ENCODE data around the gene DTNB. TPM values are rescaled to one million over a fixed set of nuclear protein-coding genes. Genes with fewer than 3 reads are reported as not detected.

DTNB gene
- total and polyA plus RNA-seq, 2 experiments from 2014 or later, result 31.3 to 33.4 TPM

DNA sequence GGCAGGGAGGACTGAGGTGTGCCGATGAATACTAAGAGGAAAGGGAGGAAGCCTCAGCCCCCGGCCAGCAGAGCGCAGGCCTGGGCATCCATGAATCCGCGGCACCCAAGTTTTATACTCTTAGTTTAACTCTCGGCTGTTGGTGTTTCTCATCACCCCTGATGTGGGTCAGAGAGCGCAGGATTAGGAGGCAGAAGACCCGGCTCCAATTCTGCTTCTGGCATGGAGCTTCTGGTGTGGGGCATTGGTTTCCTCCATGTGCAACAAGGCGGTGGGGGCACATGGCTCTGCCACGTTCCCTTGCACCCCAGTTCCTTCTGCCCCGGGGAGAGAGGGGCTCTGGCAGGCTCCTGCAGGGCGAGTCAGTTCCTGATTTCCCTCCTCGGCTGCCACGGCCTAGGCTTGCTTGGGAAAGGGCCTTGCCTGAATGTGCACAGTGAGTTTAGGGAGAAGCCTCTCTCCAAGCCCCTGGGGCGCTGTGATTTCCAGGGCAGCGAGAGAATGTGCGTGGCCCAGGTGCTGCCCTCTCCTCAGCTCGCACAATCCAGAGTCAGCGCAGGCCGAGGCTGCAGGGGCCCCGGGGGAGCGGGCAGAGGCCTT lies 295.5 kb downstream of the DTNB start:
- peaks cover 6% of the 10 kb centered on the region for H3K4me1 ChIP-seq (ENCODE audit: low read depth)
- no peak for DNase-seq (ENCODE audit: low read depth in 1 of 2, low spot score in 1 of 2)
- no peak overlapping the region for H3K27ac ChIP-seq
- H3K9me3 ChIP-seq (ENCODE audit: low read depth), result no peaks in the 10 kb centered on the region
- no peaks in the 10 kb centered on the region for H3K36me3 ChIP-seq
- H3K27me3 ChIP-seq, result no peaks in the 10 kb centered on the region
- TF ChIP-seq, protein P1, sequence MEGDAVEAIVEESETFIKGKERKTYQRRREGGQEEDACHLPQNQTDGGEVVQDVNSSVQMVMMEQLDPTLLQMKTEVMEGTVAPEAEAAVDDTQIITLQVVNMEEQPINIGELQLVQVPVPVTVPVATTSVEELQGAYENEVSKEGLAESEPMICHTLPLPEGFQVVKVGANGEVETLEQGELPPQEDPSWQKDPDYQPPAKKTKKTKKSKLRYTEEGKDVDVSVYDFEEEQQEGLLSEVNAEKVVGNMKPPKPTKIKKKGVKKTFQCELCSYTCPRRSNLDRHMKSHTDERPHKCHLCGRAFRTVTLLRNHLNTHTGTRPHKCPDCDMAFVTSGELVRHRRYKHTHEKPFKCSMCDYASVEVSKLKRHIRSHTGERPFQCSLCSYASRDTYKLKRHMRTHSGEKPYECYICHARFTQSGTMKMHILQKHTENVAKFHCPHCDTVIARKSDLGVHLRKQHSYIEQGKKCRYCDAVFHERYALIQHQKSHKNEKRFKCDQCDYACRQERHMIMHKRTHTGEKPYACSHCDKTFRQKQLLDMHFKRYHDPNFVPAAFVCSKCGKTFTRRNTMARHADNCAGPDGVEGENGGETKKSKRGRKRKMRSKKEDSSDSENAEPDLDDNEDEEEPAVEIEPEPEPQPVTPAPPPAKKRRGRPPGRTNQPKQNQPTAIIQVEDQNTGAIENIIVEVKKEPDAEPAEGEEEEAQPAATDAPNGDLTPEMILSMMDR (IDR thresholded peaks at IDR 0.05; ENCODE audit: low read depth, low read length), result no peak
- H3K4me3 ChIP-seq, result no peak overlapping the region

DNA sequence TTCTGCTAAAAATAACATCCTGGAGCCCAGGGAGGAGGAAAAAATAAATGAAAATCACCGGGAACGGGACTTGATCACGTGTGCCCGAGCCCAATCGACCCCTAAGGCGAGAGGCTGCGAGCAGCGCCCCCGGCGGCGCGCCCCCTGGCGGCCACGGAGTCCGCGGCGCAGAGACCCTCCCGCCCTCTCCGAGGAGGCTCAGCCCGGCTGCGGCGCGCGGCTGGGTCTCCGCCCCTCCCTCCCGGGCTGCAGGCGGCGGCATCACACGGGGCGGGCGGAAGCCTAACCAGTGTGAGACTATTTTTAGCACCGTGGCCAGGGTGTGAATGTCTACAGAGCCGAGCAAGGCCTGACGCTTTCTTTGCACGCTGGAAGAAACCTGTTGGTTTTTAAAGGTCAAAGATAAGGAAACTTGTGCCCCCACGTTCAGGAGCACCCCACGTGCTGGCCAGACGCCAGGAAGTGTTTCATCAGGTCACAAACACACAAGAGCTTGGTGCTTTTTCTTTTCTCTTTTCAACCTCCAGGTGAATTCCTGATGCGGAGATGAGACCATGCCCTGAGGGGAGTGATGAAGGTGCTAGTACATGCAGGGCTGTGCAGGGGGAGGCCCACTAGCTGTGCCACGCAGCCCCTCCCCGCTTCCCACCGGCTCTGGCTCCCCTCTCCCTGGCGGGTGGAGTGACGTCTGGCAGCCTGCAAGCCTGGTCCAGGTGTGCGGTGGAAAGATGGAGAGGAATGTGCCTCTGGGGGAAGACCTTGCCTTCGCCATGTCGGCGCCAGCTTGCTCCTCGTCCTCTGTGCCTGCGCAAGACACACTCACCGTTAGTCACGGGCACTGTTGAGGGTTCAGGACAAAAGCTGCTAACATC lies 296.4 kb downstream of the DTNB start:
- TF ChIP-seq, protein P1 (IDR thresholded peaks at IDR 0.05; ENCODE audit: low read depth, low read length), result peak; percentile 80
- peak overlapping the region; percentile 75 for H3K27ac ChIP-seq

DNA sequence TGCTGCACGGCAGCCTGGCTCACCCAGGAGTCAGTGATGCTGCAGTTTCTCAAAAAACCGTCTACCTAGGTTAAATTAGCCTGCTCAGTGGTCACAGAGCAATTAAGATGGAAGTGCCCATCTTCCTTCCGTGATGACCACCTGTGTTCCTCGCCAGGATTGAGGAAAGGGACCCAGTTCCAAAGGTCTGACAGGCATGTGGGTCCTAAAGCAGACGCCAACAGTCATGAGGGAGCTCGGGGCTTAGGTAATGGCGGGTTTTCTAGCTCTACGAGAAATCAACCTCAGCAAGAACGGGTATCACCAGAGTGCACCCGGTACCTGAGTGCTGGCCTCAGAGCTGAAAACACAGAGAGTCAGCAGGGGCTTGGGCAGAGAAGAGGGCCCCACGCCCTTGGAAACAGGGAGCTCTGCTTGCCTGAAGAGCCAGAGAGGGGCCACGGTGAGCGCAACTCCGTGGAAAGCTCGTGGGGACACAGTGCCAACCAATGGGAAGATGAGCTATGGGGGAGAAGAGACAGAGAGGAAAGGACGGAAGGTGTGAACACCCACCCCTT lies 297.3 kb downstream of the DTNB start:
- Histone ChIP-seq H3K4me3 (no peak overlapping the region), H3K9me3 (ENCODE audit: low read depth) (no peaks in the 10 kb centered on the region), H3K4me1 (ENCODE audit: low read depth) (peaks cover 6% of the 10 kb centered on the region), H3K36me3 (no peaks in the 10 kb centered on the region), H3K27me3 (no peaks in the 10 kb centered on the region), H3K27ac (no peak overlapping the region)
- DNase-seq (ENCODE audit: low read depth in 1 of 2, low spot score in 1 of 2), result no peak
- TF ChIP-seq, protein P1 (IDR thresholded peaks at IDR 0.05; ENCODE audit: low read depth, low read length), result no peak

More for the DNA sequence above, 296.4 kb downstream of the DTNB start:
- DNase-seq (ENCODE audit: low read depth in 1 of 2, low spot score in 1 of 2), result peak; percentile 94 to 96
- Histone ChIP-seq H3K4me1 (ENCODE audit: low read depth) (peaks cover 6% of the 10 kb centered on the region), H3K27me3 (no peaks in the 10 kb centered on the region), H3K36me3 (no peaks in the 10 kb centered on the region), H3K9me3 (ENCODE audit: low read depth) (no peaks in the 10 kb centered on the region), H3K4me3 (no peak overlapping the region)

DNA sequence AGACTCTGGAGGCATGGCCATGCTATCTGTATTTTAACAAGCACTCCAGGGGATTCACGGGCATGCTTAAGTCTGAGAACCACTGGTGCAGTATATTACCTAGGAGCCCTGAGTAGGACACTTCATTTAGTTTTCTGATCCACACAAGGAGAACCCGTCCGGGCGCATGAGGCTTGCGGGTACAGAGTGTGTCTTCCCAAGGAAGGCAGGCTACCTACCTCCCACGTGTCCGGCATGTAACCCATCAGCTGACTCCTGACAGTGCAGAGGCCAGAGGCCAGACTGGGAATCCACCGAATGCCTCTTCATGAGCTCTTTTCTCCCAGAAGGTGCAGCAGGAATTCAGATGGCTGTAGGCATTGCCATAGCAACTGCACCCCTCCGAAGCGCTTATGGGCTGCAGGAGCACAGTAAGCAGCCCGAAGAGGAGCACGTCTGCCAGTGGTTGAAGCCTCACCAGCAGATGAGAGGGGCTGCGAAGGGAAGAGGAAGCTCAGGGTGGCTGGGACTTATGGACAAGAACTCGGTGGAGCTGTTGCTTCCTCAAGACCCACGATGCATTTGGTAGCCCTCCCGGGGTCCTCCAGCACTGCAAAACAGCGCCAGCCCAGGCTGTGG lies 297.9 kb downstream of the DTNB start:
- TF ChIP-seq, protein P1 (IDR thresholded peaks at IDR 0.05; ENCODE audit: low read depth, low read length), result no peak
- H3K27me3 ChIP-seq, result no peaks in the 10 kb centered on the region
- H3K4me1 ChIP-seq (ENCODE audit: low read depth), result peaks cover 6% of the 10 kb centered on the region
- no peak for DNase-seq (ENCODE audit: low read depth in 1 of 2, low spot score in 1 of 2)
- H3K4me3 ChIP-seq, result no peak overlapping the region
- H3K9me3 ChIP-seq (ENCODE audit: low read depth), result no peaks in the 10 kb centered on the region
- H3K36me3 ChIP-seq, result no peaks in the 10 kb centered on the region
- no peak overlapping the region for H3K27ac ChIP-seq

DNA sequence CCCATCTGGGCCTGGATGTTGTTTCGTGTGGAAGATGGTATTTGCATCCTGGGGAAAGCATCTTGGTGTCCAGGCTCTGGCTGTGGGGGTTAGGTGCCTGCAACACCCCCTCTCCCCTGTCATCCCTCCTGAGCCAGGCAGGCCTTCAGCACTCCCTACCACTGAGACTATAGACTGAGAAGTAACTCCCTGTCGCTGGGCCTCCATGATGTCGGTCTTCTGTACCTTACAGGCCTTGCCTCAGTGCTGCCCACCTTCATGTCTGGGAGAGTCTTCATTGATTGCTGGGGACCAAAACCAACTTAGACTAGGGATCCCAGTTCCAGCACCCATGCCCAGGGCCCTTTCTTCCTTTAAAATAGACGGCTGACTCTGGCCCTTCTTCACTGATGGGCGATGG lies 298.6 kb downstream of the DTNB start:
- H3K36me3 ChIP-seq, result no peaks in the 10 kb centered on the region
- peaks cover 6% of the 10 kb centered on the region for H3K4me1 ChIP-seq (ENCODE audit: low read depth)
- H3K9me3 ChIP-seq (ENCODE audit: low read depth), result no peaks in the 10 kb centered on the region
- DNase-seq (ENCODE audit: low read depth in 1 of 2, low spot score in 1 of 2), result no peak
- no peak overlapping the region for H3K4me3 ChIP-seq
- TF ChIP-seq, protein P1 (IDR thresholded peaks at IDR 0.05; ENCODE audit: low read depth, low read length), result no peak
- no peak overlapping the region for H3K27ac ChIP-seq
- no peaks in the 10 kb centered on the region for H3K27me3 ChIP-seq
